HG02571 (cell line): Measurements from ENCODE around the gene OR14C36.
"Not testable (repeated sequence)": the region's sequence is repeated elsewhere in the genome, so short reads cannot be mapped to it uniquely, and the experiment has no call there.

ENCODE experiments used
- ATAC-seq: cut with Tn5 transposase; IDR thresholded peaks from one replicate; pipeline ENCODE4 v1.9.1; 2021; ENCODE audit warnings: mild to moderate bottlenecking, moderate library complexity; ENCODE audit not compliant: unreplicated experiment

Gene OR14C36

GRCh38 chr1:248348475-248348874 lies at the start of gene OR14C36:
Gene OR14C36 (plus strand): TSS chr1:248348775. CDS start chr1:248348775, 0 bp downstream.
- ATAC-seq: no peak

GRCh38 chr1:248303324-248303723 lies 45.3 kb upstream of the OR14C36 start, which contains the start of gene OR2T12:
Gene OR2T12 (minus strand): TSS chr1:248303424. CDS start chr1:248295578, 7,846 bp downstream.
- no peak for ATAC-seq

- not testable (repeated sequence) for ATAC-seq
Measured at GRCh38 chr1:248305672-248306071, 42.9 kb upstream of the OR14C36 start.

GRCh38 chr1:248306103-248306502 lies 42.5 kb upstream of the OR14C36 start:
- ATAC-seq: no peak

- ATAC-seq: not testable (repeated sequence)
Measured at GRCh38 chr1:248306740-248307139, 41.8 kb upstream of the OR14C36 start.

- no peak for ATAC-seq
Measured at GRCh38 chr1:248316796-248317195, 31.8 kb upstream of the OR14C36 start.

- no peak for ATAC-seq
Measured at GRCh38 chr1:248324468-248324867, 24.1 kb upstream of the OR14C36 start, which contains the start of gene OR2M7. Gene OR2M7 (minus strand): TSS chr1:248324568. CDS start chr1:248324568, 0 bp downstream.

- ATAC-seq: no peak
Measured at GRCh38 chr1:248343451-248343850, 5.1 kb upstream of the OR14C36 start.

GRCh38 chr1:248359415-248359814 lies 10.8 kb downstream of the OR14C36 start:
- no peak for ATAC-seq

- no peak for ATAC-seq
Measured at GRCh38 chr1:248361121-248361715, 12.6 kb downstream of the OR14C36 start, which contains the start of gene OR2T4. Gene OR2T4 (plus strand): TSS chr1:248361665. CDS start chr1:248361665, 0 bp downstream.

- no peak for ATAC-seq
Measured at GRCh38 chr1:248366609-248367008, 18.0 kb downstream of the OR14C36 start.

- no peak for ATAC-seq
Measured at GRCh38 chr1:248372394-248372793, 23.8 kb downstream of the OR14C36 start.

GRCh38 chr1:248373761-248374160 lies 25.2 kb downstream of the OR14C36 start:
- ATAC-seq: no peak

- ATAC-seq: no peak
Measured at GRCh38 chr1:248375446-248375845, 26.9 kb downstream of the OR14C36 start, which contains the start of gene OR2T6. Gene OR2T6 (plus strand): TSS chr1:248375746. CDS start chr1:248387609, 11,863 bp downstream.

- ATAC-seq: no peak
Measured at GRCh38 chr1:248376916-248377315, 28.3 kb downstream of the OR14C36 start.

- no peak for ATAC-seq
Measured at GRCh38 chr1:248380854-248381253, 32.3 kb downstream of the OR14C36 start.

- no peak for ATAC-seq
Measured at GRCh38 chr1:248388426-248388825, 39.9 kb downstream of the OR14C36 start.

- ATAC-seq: no peak
Measured at GRCh38 chr1:248393050-248393449, 44.5 kb downstream of the OR14C36 start.
